ENCODE measurements around the gene PDCD1LG2.

Gene PDCD1LG2

GRCh38 chr9:5614985-5615384 lies 104.7 kb downstream of the PDCD1LG2 start:
- no peak for DNase-seq

- no peak for DNase-seq
Observed at GRCh38 chr9:5617749-5618148, 107.4 kb downstream of the PDCD1LG2 start.

GRCh38 chr9:5620494-5620893 lies 110.2 kb downstream of the PDCD1LG2 start:
- no peak for DNase-seq
